GM12801 (cell line): ENCODE results near the gene SLC9C1.

Experiments used
- TF ChIP-seq, protein P1 (sequence below): IDR thresholded peaks from one replicate; pipeline ENCODE4 v1.5.1; 2011; ENCODE audit warnings: control low read depth; ENCODE audit not compliant: insufficient read length; ENCODE audit errors: extremely low read depth

SLC9C1 gene

GRCh38 chr3:112143251-112143650 is 150.8 kb downstream of the SLC9C1 start:
- TF ChIP-seq, protein P1, sequence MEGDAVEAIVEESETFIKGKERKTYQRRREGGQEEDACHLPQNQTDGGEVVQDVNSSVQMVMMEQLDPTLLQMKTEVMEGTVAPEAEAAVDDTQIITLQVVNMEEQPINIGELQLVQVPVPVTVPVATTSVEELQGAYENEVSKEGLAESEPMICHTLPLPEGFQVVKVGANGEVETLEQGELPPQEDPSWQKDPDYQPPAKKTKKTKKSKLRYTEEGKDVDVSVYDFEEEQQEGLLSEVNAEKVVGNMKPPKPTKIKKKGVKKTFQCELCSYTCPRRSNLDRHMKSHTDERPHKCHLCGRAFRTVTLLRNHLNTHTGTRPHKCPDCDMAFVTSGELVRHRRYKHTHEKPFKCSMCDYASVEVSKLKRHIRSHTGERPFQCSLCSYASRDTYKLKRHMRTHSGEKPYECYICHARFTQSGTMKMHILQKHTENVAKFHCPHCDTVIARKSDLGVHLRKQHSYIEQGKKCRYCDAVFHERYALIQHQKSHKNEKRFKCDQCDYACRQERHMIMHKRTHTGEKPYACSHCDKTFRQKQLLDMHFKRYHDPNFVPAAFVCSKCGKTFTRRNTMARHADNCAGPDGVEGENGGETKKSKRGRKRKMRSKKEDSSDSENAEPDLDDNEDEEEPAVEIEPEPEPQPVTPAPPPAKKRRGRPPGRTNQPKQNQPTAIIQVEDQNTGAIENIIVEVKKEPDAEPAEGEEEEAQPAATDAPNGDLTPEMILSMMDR: no peak

DNA sequence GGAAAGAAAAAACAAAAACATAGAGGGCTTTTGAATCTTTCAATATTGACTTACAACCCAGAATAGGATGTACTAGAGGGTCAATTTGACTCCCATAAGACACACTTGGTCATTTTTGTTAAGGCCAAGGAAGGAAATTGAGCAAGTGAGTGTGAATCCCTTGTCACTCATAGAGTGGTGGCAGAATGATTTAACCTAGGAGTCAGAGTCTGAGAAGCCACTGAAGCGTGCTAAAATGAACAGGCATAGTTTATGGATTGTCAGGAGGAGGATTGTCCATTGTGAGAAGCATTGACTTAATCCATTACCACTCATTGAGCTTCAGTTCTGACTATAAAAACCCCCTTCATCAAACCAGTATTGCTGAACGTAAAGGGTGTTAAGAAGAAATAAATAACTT is 152.7 kb downstream of the SLC9C1 start:
- TF ChIP-seq, protein P1: no peak

DNA sequence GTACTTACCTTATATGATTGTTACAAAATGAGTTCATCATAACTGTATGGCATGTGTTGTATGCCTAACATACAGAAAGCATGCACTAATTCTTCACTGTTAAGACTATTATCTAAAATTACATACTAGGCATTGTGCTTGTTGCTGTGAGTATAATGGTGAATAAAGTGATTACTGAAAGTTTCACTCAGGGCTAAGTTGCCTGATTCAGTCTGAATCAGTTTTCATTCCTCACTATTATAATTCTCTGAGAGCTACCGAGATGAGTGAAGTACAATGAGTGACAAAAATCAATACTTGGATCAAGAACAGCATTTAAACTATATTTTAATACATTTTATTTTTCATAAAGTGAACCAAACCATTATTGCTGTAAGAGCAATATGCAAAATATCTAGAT is 153.4 kb downstream of the SLC9C1 start:
- TF ChIP-seq, protein P1: no peak

- TF ChIP-seq, protein P1: no peak
Measured at GRCh38 chr3:112138219-112138969, 155.6 kb downstream of the SLC9C1 start.

DNA sequence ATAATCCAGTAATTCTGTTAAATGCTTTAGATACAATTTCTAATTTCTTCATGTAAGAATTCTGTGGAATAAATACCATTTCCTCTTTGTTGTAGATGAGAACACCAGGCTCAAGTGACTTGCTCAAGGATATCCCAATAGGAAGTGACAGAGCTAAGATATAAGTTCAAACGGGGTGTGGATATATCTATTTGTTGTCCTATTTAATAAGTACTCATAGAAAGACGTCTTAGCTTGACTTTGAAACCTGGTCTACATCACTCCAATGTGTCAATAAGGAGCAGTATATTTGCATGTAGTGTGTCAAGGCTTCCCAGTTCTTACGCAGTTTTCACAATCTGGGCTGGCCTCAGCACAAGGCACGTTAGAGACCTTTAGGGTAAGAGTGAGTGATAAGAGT is 156.2 kb downstream of the SLC9C1 start:
- TF ChIP-seq, protein P1: no peak

DNA sequence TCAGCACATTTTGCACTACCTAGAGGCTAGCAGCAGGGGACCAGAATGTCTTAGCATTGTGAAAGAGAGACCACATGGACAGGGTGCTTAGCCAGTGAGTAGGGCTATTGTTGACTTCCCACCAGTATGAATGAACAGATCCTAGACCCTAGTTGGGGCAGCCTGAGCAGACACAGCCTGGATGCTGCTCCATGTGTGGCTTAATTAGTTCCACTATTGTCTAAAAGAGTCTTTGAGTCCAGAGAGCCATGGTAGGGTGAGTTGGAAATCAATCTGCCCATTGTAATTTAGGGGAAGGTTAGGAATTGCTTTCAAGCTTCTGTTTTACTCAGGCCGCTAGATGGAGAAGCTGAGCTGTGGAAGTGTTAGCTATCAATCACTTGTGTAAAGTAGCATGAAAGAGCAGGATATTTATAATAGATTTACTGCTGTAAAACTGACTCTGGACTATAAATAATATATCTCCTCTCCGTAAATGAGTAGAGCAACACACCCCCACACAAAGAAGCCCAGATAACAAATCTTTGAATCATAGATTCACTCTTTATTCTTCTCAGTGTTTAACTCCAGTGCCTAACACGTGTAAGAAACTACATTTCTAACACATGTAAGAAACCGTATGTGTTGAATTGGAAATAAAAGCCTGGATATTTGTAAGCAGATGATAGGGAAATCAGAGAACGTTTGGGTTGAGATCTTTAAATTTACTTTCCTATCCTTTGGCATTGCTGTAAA is 156.9 kb downstream of the SLC9C1 start:
- TF ChIP-seq, protein P1: no peak

- TF ChIP-seq, protein P1: no peak
Measured at GRCh38 chr3:112136046-112136445, 158.0 kb downstream of the SLC9C1 start.
